IPS-NIHi11 (cell line): ENCODE data around the gene MINDY4B.
A peak's percentile ranks its signal among the peaks of the same experiment; 100 is the strongest.

Experiments used
- DNase-seq: peaks from one replicate; pipeline ENCODE4 v3.0.0; 2012; ENCODE audit warnings: mixed read lengths, low spot score

Gene MINDY4B

GRCh38 chr3:150905339-150905738, at the start of gene MINDY4B:
Gene MINDY4B (minus strand): TSS chr3:150905439. CDS start chr3:150905439, 0 bp downstream.
- no peak for DNase-seq

DNA sequence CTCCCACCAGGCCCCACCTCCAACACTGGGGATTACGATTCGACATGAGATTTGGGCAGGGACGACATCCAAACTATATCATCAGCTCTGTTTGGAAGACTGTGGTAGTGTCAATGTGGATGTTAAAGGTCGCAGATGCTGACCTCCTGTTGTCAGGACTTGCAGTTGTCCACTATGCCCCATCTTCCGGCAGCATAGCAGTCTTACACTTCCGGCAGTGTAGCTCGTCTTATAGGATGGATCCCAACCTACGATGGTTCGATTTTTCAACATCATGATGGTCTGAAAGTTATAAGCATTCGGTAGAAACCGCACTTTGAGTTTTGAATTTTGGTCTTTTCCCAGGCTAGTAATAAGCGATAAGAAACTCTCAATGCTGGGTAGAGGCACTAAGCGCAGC, 46.7 kb upstream of the MINDY4B start:
- no peak for DNase-seq

DNA sequence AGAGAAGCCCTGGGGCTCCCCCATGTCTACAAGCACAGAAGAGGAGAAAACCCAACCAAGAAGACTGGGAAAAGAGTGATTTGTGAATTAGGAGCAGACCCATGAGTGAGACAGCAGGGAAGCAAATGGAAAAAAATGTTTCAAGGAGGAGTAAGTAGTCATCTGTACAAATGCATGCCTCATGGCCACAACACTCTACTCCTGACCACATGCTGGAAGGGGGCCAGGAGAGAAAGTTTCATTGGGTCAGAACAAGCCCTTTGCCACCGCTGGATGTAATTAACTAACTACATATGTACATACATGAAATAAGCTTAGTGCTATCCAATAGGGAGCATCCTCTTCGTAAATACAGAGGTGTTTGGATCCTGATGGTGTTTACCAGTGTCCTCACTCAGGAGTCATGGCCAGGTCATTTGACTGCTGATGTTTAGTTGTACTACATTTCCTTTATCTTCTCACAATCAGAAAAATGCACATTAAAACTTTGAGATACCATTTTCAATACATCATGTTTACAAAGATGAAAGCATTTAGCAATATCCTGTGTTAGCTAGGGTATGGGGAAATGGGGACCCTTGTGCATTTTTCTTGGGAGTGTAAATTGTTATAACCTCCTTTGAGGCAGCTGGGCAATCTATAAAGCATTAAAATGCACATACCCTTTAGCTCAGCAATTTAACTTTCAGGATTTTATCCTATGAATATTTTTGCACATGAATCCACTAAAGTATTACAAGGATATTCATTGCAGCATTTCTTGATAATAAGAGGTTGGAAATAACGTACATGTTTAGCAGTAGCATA, 40.2 kb upstream of the MINDY4B start:
- no peak for DNase-seq

GRCh38 chr3:150942221-150942620, 37.0 kb upstream of the MINDY4B start:
- DNase-seq: no peak

GRCh38 chr3:150936693-150937092, 31.5 kb upstream of the MINDY4B start:
- no peak for DNase-seq

DNA sequence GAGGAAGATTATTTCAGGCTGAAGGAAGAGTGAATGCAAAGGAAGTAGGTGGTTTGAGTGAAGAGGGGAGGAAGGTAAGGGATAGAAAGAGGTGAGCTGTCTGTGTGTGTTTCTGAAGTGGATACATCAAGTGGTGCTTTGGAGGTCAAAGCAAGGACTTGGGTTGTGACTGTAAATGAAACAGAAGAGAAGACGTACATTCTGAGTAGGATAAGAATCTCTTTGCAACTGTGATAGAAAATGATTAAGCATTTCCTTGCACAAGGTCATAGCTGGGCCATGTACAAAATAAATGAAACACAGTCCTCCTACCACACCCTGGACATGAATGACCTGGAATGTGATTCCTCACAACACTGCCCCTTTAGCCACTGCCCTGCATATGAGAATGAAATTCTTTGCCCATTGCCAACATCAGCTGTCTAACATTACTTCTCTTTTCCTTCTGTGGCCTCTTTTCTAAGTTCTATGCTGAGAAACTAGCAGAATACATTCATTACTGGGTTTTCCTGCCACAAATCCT, 28.3 kb upstream of the MINDY4B start:
- no peak for DNase-seq

- DNase-seq: no peak
Measured at GRCh38 chr3:150931745-150932144, 26.5 kb upstream of the MINDY4B start.

DNA sequence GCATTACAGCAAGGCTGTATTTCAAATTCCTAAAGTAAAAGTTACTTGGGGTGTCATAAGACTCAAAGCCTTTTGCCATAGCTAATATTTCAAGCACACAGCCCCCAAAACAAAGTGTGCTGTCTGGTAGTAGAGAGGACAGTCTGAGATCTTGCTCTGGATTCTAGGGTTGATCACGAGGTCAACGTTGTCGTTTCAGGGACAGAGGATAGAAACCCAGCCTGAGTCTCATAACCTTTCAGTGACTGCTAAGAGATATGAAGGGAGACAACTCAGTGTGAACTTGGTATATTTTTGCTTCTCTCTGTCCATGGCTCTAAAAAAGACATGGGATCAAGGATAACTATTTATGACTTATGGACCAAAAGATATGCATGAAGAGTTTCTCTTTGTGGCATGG, 25.6 kb upstream of the MINDY4B start:
- DNase-seq: no peak

DNA sequence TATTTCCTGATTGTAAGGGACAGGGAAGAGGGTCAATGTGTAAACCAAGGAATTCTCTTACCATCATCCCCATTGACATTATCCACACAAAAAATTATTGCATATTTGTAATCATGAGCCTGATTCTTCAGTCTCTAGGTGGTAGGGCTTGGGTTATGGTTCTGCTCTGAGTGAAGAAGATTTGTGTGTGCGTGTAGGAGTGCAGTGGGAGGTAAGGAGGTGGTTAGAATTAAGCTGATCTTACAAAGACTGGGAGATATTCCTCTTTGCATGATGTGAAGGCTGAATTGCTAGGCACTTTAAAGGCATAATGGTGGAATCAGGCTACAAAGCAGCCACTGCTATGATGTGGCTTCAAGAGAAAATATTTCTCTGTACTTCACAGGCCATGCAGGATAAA, 23.0 kb upstream of the MINDY4B start:
- no peak for DNase-seq

- DNase-seq: no peak
Measured at GRCh38 chr3:150926328-150926727, 21.1 kb upstream of the MINDY4B start.

DNA sequence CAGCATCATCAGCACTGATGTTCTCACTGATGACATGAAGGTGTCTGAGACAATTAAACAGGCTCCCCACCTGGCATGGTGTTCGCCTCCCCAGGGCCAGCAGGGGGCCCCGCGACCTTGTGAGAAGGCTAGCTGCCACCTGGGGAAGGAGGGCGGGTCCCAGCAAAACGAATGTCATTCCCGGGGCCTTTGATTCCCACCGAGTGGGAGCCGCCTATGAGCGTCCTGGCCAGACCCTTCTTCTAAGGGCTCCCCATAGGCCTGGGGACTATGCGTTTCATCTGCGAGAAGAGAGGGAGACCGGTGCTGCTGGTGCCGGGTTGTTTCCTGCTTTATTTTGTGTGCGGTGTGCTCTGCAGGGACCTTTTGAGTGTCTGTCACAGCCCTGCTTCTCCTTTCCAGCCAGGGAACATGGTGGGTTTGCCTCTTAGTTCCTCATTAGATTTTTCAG, 20.5 kb upstream of the MINDY4B start:
- peak; percentile 80 for DNase-seq

GRCh38 chr3:150922611-150923010, 17.4 kb upstream of the MINDY4B start:
- DNase-seq: peak; percentile 74

- DNase-seq: no peak
Measured at GRCh38 chr3:150921209-150921608, 16.0 kb upstream of the MINDY4B start.

DNA sequence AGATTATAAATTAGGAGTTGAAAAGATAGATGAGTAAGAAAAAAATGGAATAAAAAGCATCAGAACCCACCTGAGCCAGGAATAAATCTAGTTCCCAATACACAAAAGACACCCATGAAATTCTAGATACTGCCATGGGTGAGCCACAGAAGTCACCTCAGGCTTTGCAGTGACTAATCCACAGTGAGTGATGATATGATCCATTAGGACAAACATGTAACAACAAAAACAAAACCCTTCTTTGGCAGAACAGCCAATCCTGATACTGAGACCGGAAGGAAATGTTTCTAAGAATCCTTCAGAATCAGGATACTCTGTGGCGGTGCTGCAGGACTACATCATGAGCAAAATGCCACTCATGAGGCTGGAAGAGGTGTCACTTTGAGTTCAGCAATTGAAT, 15.0 kb upstream of the MINDY4B start:
- DNase-seq: no peak

DNA sequence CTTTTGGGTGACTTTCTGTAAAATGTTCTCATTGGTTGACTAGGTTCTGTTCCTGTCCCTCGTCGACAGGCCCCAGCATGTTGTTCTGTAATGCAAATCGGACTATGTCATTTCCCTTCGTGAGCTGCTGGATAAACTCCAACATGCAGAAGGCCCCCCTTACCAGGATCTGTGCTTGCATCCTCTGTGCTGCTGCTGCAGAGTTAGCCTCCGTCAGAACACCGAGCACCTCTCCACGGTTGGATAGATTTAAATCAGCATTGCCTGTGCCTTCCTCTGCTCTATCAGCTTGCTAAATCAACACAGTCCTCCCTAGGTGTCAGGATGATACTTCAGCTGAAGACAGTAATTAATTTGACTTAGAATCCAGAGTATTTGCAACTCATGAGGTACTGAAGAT, 12.7 kb upstream of the MINDY4B start:
- DNase-seq: peak; percentile 37

DNA sequence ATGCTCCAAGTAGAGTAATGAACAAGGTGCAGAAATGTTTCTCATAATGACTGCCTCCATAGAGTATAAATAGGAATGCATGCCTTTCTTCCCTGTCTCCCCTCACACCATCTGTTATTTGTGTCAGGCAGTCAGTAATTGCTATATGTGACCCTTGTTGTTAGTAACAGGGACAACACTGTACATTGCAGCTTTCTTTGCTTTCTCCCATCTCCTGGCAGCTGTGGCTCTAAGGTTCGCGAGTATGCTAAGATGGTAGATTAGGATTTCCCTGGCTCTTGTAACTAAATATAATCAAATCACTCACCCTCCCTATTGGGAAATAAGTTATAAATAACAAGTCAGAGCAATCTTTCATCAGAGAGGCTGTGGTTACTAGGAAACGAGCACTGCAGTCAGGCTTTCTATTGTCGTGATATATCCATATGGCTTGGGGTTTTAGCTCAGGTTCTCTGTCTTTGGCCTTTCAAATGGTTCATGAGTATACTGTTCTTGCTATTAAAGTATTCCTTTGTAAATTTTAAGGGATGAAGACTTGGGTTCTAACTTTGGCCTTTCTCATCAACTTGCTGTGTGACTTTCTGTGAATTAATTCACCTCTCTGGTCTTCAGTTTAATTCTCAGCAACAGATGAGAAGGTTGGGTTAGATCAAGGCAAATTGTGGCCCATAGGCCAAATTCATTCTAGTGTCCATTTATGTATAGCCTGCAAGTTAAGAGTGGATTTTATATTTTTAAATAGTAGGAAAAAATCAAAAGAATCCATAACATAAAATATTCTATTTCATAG, 8.1 kb upstream of the MINDY4B start:
- no peak for DNase-seq

DNA sequence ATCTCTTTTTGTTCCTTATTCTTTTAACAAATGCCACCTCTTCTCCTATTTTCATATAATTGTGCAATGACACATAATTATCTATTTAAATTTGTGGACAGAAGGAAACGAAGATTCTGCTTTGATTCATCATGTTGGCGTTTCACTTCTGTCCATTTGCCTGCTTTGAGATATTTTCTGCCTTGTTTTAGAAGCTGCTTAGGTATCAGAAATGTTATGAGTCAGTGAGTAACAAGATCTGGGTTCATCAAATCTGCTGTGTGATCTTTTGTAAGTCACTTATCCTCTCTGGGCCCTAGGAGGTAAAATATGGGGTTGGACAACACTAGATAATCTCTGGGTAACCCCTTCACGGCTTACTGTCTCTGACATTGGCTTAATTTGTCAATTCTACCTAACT, 7.3 kb upstream of the MINDY4B start:
- DNase-seq: no peak

DNA sequence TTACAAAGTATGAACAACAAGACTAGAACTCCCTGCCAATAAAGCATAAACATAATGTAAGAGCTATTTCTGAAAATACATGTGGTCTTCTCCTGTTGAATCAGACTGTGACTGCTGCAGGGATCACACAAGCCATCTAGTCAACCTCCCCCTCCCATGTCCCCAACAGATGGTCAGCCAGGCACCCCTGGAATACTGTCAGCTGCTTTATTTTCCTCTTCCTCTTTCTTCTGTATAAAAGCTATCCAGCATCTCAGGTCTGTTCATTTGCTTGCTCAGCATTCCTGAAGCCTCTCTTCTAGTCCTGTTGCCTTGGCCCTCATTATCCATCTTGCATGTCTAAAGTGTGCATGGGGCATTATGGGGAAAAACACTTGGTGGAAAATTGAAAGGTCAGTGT, 6.5 kb upstream of the MINDY4B start:
- DNase-seq: no peak

GRCh38 chr3:150906461-150906860, 1.2 kb upstream of the MINDY4B start:
- DNase-seq: no peak

DNA sequence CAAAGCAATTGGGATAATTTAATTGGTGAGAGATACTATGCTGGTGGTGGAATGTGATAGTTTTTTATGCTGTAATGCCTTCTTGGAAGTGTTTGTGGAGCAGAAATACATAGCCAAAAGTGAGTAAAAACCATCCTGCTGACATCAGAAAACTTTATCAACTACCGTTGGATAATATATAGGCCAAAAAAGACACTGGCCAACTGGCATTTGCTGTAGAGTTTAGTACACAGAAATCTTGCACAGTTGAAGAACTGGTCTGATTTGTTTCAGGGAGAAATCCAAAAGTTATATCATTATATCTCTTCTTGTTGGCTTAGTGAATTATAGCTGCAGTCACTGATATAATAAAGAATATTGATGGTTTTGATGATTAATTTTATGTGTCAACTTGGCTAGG, 507 bp upstream of the MINDY4B start:
- no peak for DNase-seq

DNA sequence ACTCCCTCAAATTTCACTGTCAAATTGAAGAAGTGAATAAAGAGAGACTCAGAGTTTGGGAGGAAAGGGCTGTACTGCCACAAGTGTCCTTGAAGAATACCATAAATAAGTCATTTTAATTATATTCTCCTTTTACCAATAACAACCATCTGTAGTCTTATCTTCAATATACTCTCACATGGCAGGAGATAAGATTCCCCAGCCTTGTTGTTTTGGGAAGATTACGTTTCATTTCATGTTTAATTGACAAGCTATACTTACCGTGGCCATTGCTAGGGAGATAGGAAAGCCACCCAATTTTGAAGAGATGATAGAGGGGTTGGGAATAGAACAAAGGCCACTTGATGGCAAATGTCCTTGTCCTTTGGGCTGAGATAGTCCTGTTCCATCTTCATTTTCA, 2.3 kb downstream of the MINDY4B start:
- DNase-seq: no peak

DNA sequence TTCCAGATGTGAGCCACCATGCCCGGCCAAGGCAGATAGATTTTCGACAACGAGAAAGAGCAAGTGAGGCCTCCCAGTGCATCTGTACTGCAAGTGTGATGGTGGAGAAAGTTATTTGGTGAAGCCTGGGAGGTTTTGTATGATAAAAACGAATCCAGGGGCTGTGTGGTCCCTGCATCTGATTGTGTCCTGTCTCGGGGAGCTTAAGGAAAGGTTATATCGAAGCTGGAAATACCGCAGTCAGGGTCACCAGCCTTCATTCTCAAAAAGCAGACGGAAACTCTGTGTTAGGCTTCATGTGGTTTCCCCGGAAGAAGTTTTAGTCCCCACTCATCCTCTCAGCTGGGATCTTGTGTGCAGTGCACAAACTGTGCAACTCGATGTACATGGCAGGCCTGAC, 3.4 kb downstream of the MINDY4B start:
- no peak for DNase-seq

DNA sequence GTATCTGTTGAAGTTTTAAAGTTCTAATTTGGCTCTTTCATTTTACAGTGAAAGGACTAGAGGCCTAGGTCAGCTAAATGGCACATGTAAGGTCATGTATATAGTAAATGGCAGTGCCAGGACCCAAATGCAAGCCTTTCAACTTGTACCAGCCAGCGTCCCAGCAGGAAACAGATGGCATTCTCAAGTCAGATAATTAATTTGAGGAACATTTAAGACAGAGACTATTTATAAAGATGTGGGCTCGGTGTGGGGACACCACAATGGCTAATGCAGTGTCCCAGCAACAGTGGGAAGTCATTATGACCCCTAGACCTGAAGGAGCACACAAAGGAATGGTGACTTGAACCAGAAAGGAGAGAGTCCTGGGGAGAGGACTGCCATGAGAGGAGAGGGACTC, 6.1 kb downstream of the MINDY4B start:
- no peak for DNase-seq
